WTC11 (cell line): ENCODE measurements around the gene MED23. TPM values are rescaled to one million over a fixed set of nuclear protein-coding genes. Genes with fewer than 3 reads are reported as not detected.

Experiments used
- ATAC-seq: fragments of 200-7000 bp; cut with Tn5 transposase; 2 replicates; pipeline ENCODE4 v1.10.0; 2021; ENCODE audit warnings: mild to moderate bottlenecking, moderate library complexity
- CTCF ChIA-PET: fragments of 300-600 bp; sonication (Branson Sonifier 250); formaldehyde crosslinking; loops from one replicate; lab custom pipeline; 2021; ENCODE audit warnings: antibody characterized with exemption; lab: Charles Lee
- POLR2A ChIA-PET: fragments of 350-600 bp; sonication (Branson Sonifier 250); formaldehyde crosslinking; loops from one replicate; lab custom pipeline; 2021; ENCODE audit warnings: antibody characterized with exemption; lab: Charles Lee
- DNase-seq: peaks from one replicate; pipeline ENCODE4 v3.0.0; 2021; ENCODE audit warnings: low spot score
- H3K27ac Mint-ChIP-seq: 2 replicates; pipeline ENCODE4 v1.8.0; 2021; ENCODE audit warnings: mixed read lengths
- H3K27me3 Mint-ChIP-seq: 2 replicates; pipeline ENCODE4 v1.8.0; 2021; ENCODE audit warnings: low read depth, mild to moderate bottlenecking, moderate library complexity, mixed read lengths
- H3K36me3 Mint-ChIP-seq: 2 replicates; pipeline ENCODE4 v1.8.0; 2021; ENCODE audit warnings: mixed read lengths
- H3K4me1 Mint-ChIP-seq: 2 replicates; pipeline ENCODE4 v1.8.0; 2022; ENCODE audit warnings: mixed read lengths
- H3K4me3 Mint-ChIP-seq: 2 replicates; pipeline ENCODE4 v1.8.0; 2021; ENCODE audit warnings: mild to moderate bottlenecking, moderate library complexity, mixed read lengths
- H3K9me3 Mint-ChIP-seq: 2 replicates; pipeline ENCODE4 v1.8.0; 2021; ENCODE audit warnings: mixed read lengths
- CDX4 ChIP-seq: fragments of 250-450 bp; sonication (Bioruptor Pico); IDR thresholded peaks from 2 replicates; pipeline ENCODE4 v1.9.0; 2021; ENCODE audit warnings: moderate library complexity, mild to moderate bottlenecking, inconsistent platforms, borderline replicate concordance
- CREB1 ChIP-seq: sonication (generic); formaldehyde crosslinking; IDR thresholded peaks from 2 replicates; pipeline ENCODE4 v1.8.0; 2023; ENCODE audit warnings: mild to moderate bottlenecking, missing genetic modification reagents
- E2F1 ChIP-seq: sonication (generic); formaldehyde crosslinking; IDR thresholded peaks from 2 replicates; pipeline ENCODE4 v1.8.0; 2022; ENCODE audit warnings: mild to moderate bottlenecking, missing genetic modification reagents
- FOXK1 ChIP-seq: sonication (generic); formaldehyde crosslinking; IDR thresholded peaks from 2 replicates; pipeline ENCODE4 v1.8.0; 2022; ENCODE audit warnings: mild to moderate bottlenecking, moderate library complexity, missing genetic modification reagents
- GTF2I ChIP-seq: fragments of 250-450 bp; sonication (Bioruptor Pico); conservative IDR thresholded peaks from 2 replicates; pipeline ENCODE4 v1.4.0; 2021; ENCODE audit warnings: mild to moderate bottlenecking
- MLX ChIP-seq: sonication (generic); formaldehyde crosslinking; IDR thresholded peaks from 2 replicates; pipeline ENCODE4 v1.8.1; 2023; ENCODE audit warnings: mild to moderate bottlenecking, missing genetic modification reagents, moderate library complexity
- RELA ChIP-seq: sonication (generic); formaldehyde crosslinking; IDR thresholded peaks from 2 replicates; pipeline ENCODE4 v1.8.1; 2022; ENCODE audit warnings: missing genetic modification reagents, mild to moderate bottlenecking, borderline replicate concordance
- SP1 ChIP-seq: sonication (generic); formaldehyde crosslinking; conservative IDR thresholded peaks from 2 replicates; pipeline ENCODE4 v1.8.1; 2022; ENCODE audit warnings: missing genetic modification reagents
- ZBTB21 ChIP-seq: sonication (generic); formaldehyde crosslinking; IDR thresholded peaks from 2 replicates; pipeline ENCODE4 v1.8.1; 2023; ENCODE audit warnings: mild to moderate bottlenecking, missing genetic modification reagents, borderline replicate concordance
- ZNF121 ChIP-seq: sonication (generic); formaldehyde crosslinking; IDR thresholded peaks from 2 replicates; pipeline ENCODE4 v1.8.0; 2023; ENCODE audit warnings: missing genetic modification reagents
- ZNF138 ChIP-seq: sonication (generic); formaldehyde crosslinking; conservative IDR thresholded peaks from 2 replicates; pipeline ENCODE4 v1.8.1; 2022; ENCODE audit warnings: mild to moderate bottlenecking, moderate library complexity, missing genetic modification reagents
- ZNF263 ChIP-seq: sonication (generic); formaldehyde crosslinking; IDR thresholded peaks from 2 replicates; pipeline ENCODE4 v1.8.1; 2022; ENCODE audit warnings: low read depth, mild to moderate bottlenecking, moderate library complexity, missing genetic modification reagents
- ZNF396 ChIP-seq: fragments of 250-450 bp; sonication (Bioruptor Pico); IDR thresholded peaks from 2 replicates; pipeline ENCODE4 v1.8.0; 2021; ENCODE audit warnings: mild to moderate bottlenecking, moderate library complexity, borderline replicate concordance
- ZNF425 ChIP-seq: fragments of 250-450 bp; sonication (Bioruptor Pico); conservative IDR thresholded peaks from 2 replicates; pipeline ENCODE4 v1.9.0; 2021; ENCODE audit warnings: mild to moderate bottlenecking
- ZSCAN18 ChIP-seq: fragments of 250-450 bp; sonication (Bioruptor Pico); IDR thresholded peaks from 2 replicates; pipeline ENCODE4 v2.1.2; 2022; ENCODE audit warnings: mild to moderate bottlenecking, moderate library complexity
- total RNA-seq: library from RNA; stranded (reverse); gene quantifications from 3 replicates; pipeline ENCODE4 v1.2.3, GENCODE V29; 2021
- TF ChIP-seq, protein P1 (sequence below): sonication (generic); formaldehyde crosslinking; IDR thresholded peaks from 2 replicates; pipeline ENCODE4 v1.8.0; 2022; ENCODE audit warnings: missing genetic modification reagents
- TF ChIP-seq, protein P2 (sequence below): sonication (generic); formaldehyde crosslinking; IDR thresholded peaks from 2 replicates; pipeline ENCODE4 v1.8.1; 2023; ENCODE audit warnings: mild to moderate bottlenecking, missing genetic modification reagents
- TF ChIP-seq, protein P3 (sequence below): sonication (generic); formaldehyde crosslinking; IDR thresholded peaks from 2 replicates; pipeline ENCODE4 v1.8.1; 2022; ENCODE audit warnings: low read depth, mild to moderate bottlenecking, moderate library complexity, missing genetic modification reagents, borderline replicate concordance
- TF ChIP-seq, protein P4 (sequence below): sonication (generic); formaldehyde crosslinking; IDR thresholded peaks from 2 replicates; pipeline ENCODE4 v1.8.1; 2022; ENCODE audit warnings: mild to moderate bottlenecking, moderate library complexity, missing genetic modification reagents
- TF ChIP-seq, protein P5 (sequence below): sonication (generic); formaldehyde crosslinking; conservative IDR thresholded peaks from 2 replicates; pipeline ENCODE4 v1.8.1; 2022; ENCODE audit warnings: mild to moderate bottlenecking, missing genetic modification reagents

Gene MED23
- total RNA-seq, 1 experiment from 2014 or later = 19.0 TPM

GRCh38 chr6:131552572-131552971 lies 75.5 kb downstream of the MED23 start:
- ChIA-PET CTCF (no interaction called here), POLR2A (no interaction called here)
- Mint-ChIP-seq H3K27me3 (peaks cover 2% of the 10 kb centered on the region; the same call in 1 of the 2 replicates), H3K9me3 (no peaks in the 10 kb centered on the region), H3K36me3 (no peaks in the 10 kb centered on the region), H3K27ac (no peak overlapping the region), H3K4me3 (no peak overlapping the region), H3K4me1 (0 out of 2 replicates have a peak, but pooled peaks cover 6% of the 10 kb centered on the region)
- TF ChIP-seq FOXK1 (CRISPR knock-in tag) = no peak
- no peak for TF ChIP-seq ZNF121 (CRISPR knock-in tag)
- no peak for TF ChIP-seq E2F1 (CRISPR knock-in tag)
- TF ChIP-seq, protein P1, sequence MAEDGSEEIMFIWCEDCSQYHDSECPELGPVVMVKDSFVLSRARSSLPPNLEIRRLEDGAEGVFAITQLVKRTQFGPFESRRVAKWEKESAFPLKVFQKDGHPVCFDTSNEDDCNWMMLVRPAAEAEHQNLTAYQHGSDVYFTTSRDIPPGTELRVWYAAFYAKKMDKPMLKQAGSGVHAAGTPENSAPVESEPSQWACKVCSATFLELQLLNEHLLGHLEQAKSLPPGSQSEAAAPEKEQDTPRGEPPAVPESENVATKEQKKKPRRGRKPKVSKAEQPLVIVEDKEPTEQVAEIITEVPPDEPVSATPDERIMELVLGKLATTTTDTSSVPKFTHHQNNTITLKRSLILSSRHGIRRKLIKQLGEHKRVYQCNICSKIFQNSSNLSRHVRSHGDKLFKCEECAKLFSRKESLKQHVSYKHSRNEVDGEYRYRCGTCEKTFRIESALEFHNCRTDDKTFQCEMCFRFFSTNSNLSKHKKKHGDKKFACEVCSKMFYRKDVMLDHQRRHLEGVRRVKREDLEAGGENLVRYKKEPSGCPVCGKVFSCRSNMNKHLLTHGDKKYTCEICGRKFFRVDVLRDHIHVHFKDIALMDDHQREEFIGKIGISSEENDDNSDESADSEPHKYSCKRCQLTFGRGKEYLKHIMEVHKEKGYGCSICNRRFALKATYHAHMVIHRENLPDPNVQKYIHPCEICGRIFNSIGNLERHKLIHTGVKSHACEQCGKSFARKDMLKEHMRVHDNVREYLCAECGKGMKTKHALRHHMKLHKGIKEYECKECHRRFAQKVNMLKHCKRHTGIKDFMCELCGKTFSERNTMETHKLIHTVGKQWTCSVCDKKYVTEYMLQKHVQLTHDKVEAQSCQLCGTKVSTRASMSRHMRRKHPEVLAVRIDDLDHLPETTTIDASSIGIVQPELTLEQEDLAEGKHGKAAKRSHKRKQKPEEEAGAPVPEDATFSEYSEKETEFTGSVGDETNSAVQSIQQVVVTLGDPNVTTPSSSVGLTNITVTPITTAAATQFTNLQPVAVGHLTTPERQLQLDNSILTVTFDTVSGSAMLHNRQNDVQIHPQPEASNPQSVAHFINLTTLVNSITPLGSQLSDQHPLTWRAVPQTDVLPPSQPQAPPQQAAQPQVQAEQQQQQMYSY (CRISPR knock-in tag) = no peak
- TF ChIP-seq, protein P2, sequence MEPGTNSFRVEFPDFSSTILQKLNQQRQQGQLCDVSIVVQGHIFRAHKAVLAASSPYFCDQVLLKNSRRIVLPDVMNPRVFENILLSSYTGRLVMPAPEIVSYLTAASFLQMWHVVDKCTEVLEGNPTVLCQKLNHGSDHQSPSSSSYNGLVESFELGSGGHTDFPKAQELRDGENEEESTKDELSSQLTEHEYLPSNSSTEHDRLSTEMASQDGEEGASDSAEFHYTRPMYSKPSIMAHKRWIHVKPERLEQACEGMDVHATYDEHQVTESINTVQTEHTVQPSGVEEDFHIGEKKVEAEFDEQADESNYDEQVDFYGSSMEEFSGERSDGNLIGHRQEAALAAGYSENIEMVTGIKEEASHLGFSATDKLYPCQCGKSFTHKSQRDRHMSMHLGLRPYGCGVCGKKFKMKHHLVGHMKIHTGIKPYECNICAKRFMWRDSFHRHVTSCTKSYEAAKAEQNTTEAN (CRISPR knock-in tag) = no peak
- TF ChIP-seq, protein P3, sequence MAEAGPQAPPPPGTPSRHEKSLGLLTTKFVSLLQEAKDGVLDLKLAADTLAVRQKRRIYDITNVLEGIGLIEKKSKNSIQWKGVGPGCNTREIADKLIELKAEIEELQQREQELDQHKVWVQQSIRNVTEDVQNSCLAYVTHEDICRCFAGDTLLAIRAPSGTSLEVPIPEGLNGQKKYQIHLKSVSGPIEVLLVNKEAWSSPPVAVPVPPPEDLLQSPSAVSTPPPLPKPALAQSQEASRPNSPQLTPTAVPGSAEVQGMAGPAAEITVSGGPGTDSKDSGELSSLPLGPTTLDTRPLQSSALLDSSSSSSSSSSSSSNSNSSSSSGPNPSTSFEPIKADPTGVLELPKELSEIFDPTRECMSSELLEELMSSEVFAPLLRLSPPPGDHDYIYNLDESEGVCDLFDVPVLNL = no peak
- TF ChIP-seq, protein P4, sequence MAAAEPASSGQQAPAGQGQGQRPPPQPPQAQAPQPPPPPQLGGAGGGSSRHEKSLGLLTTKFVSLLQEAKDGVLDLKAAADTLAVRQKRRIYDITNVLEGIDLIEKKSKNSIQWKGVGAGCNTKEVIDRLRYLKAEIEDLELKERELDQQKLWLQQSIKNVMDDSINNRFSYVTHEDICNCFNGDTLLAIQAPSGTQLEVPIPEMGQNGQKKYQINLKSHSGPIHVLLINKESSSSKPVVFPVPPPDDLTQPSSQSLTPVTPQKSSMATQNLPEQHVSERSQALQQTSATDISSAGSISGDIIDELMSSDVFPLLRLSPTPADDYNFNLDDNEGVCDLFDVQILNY (CRISPR knock-in tag) = no peak
- TF ChIP-seq ZSCAN18 = no peak
- TF ChIP-seq ZNF425 (CRISPR knock-in tag) = no peak
- TF ChIP-seq SP1 (CRISPR knock-in tag) = no peak
- TF ChIP-seq, protein P5, sequence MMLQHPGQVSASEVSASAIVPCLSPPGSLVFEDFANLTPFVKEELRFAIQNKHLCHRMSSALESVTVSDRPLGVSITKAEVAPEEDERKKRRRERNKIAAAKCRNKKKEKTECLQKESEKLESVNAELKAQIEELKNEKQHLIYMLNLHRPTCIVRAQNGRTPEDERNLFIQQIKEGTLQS (CRISPR knock-in tag) = no peak
- no peak for TF ChIP-seq ZNF263
- TF ChIP-seq CREB1 = no peak
- TF ChIP-seq ZNF396 (CRISPR knock-in tag) = no peak
- no peak for TF ChIP-seq RELA (CRISPR knock-in tag)
- no peak for TF ChIP-seq ZNF138 (CRISPR knock-in tag)
- TF ChIP-seq GTF2I = no peak
- TF ChIP-seq CDX4 (CRISPR knock-in tag) = no peak
- no peak for TF ChIP-seq ZBTB21
- no peak for TF ChIP-seq MLX (CRISPR knock-in tag)
- ATAC-seq (no peak), DNase-seq (no peak)
